GM21825 (cell line): Measurements from ENCODE around the gene JMJD4.
A peak's percentile ranks its signal among the peaks of the same experiment; 100 is the strongest.

Experiments used
- ATAC-seq: cut with Tn5 transposase; IDR thresholded peaks from one replicate; pipeline ENCODE4 v1.9.1; 2021; ENCODE audit warnings: mild to moderate bottlenecking, moderate library complexity; ENCODE audit not compliant: unreplicated experiment

Gene JMJD4, protein sequence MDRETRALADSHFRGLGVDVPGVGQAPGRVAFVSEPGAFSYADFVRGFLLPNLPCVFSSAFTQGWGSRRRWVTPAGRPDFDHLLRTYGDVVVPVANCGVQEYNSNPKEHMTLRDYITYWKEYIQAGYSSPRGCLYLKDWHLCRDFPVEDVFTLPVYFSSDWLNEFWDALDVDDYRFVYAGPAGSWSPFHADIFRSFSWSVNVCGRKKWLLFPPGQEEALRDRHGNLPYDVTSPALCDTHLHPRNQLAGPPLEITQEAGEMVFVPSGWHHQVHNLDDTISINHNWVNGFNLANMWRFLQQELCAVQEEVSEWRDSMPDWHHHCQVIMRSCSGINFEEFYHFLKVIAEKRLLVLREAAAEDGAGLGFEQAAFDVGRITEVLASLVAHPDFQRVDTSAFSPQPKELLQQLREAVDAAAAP

DNA sequence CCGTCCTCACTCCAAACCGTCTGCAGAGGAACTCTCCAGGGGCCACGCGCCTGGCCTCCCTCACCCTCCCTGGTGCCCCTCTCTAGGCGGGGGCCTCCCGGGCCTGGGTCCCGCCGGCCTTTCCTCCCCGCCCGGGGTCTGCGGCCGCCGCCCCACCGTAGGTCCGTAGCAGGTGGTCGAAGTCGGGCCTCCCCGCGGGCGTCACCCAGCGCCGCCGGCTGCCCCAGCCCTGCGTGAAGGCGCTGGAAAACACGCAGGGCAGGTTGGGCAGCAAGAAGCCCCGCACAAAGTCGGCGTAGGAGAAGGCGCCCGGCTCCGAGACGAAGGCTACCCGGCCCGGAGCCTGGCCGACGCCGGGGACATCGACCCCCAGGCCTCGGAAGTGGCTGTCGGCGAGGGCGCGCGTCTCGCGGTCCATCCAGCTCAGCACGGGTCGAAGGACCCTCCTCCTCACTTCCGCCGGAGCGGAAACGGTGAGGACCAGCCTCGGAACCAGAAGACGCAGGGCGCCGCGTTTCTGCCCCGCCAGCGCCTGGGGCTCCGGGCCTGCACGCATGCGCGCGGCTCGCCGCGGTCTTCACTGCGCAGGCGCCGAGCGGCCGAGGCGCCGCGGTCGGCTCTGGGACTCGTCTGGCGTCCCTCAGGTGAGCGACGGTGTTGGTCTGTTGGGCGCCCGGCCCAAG, at the start of gene JMJD4, which contains the start of gene SNAP47:
JMJD4 (minus strand) TSS at position 447 of the 683 bp plus-strand sequence; CDS start at position 418, 29 bp downstream.
SNAP47 (plus strand) TSS at position 580 of the 683 bp plus-strand sequence. CDS start 12,302 bp downstream, outside the sequence.
- peak; percentile 91 for ATAC-seq

DNA sequence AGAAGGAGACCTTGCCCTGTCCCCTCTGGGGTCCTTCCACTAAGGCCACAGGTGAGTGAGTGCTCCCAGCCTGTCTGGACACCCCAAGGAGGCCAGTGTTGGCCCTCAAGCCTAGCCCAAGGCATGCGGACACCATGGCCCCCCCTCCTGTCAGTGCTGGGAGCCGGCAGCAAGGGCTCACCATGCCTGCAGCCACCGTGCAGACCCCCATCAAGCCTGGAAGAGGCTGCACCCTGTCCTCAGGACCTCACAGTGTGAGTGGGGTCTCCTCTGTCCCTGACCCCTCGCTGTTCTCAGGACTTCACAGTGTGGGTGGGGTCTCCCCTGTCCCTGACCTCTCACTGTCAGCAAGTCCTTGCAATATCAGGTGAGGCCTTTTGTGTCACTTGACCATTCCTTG, 47.1 kb upstream of the JMJD4 start:
- no peak for ATAC-seq

DNA sequence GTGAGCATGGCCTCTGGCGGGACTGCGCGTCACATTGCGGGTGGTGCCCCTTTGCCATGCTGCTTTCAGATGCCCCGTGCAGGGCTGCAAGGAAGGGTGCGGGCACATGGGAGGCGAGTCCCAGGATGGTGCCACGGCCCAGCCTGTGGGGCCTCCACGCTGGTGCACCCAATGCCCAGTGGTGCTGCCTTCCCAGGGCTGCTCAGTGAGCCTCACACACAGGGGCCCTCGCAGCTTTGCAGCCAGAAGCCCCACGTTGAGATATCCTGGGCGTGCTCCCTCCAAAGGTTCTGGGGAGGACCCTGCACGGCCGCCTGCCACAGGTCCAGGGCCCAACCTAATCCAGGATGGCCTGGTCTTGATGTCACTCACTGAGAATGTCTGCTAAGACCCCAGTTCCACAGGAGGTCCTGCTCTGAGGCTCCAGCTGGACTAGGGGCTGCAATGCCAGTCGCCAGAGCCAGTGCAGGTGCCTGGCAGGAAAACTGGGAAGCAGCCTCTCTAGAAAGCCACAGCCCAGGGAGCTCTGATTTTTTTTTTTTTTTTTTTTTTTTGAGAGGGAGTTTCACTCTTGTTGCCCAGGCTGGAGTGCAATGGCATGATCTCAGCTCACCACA, 46.3 kb upstream of the JMJD4 start:
- ATAC-seq, result no peak

DNA sequence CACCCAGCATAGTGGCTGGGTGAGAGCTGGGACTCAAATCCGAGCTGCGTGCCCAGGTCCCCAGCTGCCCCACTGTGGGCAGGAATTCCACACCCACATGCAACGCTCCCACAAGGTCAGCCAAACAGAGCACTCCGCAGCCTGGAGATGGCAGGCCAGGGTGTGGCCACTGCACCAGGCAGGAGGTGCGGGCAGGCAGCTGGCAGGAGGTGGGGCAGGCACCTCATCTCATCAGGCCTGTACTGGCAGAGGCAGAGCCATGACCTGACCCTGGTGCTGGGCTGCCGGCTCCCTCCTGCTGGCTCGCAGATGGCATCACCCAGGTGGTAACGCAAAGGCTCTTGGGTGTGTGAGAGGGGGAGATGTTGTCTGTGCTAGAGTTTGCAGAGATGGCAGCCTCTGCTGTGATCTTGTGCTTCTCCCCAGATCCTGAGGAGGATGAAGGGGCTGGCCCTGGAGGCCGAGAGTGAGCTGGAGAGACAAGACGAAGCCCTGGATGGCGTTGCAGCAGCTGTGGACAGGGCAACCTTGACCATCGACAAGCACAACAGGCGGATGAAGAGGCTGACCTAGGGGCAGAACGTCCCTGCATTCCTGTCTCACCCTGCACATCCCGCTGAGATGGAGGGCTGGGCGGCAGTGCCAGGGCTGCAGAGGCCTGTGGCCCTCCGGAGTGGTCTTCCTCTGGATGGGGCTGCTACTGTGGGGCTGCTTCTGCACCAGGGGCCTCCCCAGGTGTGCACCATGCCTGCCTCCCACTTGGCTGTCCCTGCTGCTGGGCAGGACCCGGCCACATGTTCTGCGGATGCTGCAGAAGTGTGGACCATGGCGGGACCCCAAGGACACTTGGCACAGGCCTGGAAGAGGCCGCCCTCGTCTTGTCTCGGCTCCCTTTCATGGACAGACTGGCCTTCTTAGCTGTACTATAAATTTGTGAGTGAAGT, 45.3 kb upstream of the JMJD4 start:
- ATAC-seq, result no peak

DNA sequence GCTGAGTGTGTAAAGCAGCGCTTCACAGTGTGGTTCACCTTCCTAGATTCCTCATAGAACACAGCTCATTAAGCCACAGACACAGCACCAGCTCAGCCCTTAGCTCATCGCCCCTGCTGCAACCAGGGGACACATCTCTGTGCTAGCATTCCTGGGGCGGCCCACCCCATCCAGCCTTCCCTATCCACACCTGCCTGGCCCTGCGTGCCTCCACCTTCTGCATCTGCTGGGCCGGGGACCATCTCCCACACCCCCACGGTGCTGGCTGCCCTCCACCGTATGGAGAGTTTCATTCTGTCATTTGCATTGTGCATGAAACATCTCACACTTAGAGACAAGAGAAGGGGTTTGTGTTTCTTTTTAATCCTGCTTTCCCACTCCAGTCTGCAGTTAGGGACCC, 44.6 kb upstream of the JMJD4 start:
- no peak for ATAC-seq

DNA sequence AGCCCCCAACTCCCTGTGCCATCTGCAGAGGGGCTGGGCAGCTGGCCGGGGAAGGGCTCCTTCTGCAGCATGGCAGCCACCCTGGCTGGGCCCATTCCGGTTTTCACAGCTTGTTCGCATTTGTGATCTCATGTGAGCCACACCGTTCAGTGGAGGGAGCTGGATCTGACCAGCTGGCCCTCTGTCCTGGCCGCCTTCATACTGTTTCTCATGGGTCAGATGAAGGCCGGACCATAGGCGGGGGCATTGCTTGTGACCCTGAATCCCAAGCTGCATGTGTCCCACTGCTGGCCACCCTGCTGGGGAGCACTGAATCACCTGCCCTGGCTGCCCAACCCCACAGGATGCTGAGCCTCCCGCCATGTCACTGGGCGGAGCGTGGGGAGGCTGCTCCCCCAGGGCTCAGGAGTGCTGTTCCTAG, 43.9 kb upstream of the JMJD4 start:
- no peak for ATAC-seq

DNA sequence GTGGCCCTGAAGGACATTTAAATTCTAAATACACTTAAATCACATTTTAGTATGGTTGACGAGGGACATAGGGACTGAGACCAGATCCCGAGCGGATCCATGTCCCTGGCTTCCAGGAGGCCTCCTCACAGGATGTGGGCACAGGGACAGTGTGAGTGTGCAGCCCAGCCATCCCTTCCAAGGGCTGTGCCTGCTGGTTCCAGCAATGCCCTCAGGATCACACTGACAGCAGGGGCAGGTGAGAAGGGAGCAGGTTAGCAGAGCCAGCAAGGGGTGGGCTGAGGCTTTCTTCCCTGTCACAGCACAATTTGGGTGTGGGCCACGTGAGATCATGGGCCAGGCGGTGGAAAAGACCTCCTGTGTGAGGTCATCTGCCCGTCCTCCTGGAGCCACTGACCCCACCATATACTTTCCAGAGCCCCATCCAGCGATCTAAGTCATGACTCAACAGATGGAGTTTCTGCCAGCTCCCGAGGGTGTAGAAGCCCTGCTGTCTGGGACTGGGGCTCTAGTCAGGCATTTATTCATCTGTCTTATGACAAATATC, 43.4 kb upstream of the JMJD4 start:
- no peak for ATAC-seq

DNA sequence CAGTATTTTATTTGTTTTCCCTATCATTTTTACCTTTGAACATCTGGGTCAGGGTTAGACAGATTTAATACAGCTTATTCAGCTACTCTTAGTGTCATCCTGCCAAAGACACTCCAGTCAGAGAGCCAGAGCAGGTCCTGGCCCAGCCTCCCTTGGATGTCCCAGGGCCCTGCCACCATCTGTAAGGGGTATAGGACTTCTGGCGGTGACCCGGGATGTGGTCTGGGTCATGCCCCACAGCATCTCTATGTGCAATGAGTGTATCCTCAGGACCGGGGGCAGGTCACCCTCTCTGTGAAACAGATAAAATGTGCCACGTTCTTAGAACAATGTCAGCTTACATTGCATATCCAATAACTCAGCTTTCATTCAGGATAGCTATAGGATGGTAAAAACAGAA, 42.5 kb upstream of the JMJD4 start:
- no peak for ATAC-seq

DNA sequence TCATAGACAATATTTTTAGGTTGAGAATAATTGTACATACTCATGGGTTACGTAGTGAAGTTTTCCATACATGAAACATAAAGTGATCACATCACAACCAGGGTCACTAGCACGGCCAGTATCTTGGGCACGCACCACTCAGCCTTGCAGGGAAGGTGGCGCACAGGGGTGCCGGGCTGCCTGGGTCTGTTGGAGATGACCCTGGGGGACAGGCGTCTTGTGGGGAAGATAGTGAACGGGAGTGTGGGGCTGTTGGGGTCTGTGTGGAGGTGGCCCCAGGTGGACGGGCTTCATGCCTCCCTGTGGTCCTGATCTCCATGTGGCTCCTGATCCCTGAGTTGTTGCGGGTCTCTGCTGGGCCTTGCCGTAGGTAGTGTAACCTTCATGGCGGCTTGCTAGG, 42.1 kb upstream of the JMJD4 start:
- no peak for ATAC-seq

DNA sequence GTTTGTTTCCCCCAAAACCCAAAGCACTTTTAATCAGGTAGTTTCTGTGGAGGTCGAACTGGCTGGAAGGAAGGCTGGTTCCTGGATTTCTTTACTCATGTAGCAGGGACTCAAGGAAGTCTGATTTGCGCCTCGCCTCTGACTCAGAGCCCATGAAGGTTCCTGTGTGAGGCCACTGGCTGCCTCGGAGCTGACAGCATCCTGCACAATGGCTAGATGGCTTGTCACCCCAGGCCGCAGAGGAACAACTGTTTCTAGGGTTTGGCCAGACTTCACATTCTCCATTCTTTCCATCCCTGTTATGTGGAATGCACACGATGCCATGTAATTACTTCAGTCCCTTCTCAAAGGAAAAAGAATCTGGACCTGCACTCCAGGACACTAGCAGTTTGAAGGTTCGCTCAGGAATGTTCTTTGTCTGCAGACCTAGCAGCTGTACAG, 41.2 kb upstream of the JMJD4 start:
- no peak for ATAC-seq

DNA sequence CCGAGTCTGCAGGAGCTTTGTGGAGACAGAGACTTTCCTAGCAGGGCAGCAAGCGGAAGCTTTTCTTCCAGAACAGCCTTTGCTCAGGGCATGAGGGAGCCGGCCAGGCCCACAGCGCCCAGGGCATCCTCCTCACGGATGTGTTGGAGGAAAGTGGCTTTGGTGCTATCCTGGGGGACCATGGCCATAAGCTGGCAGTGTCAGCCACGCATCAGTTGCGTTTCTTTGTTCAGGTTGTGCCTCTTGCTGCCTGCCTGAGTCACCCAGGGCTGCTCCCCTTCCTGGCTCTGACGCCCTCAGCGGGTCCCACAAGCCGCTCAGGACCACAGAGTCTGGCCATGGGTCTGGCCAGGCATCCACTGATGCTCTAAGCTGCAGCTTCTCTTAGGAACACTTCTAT, 40.7 kb upstream of the JMJD4 start:
- ATAC-seq, result no peak

DNA sequence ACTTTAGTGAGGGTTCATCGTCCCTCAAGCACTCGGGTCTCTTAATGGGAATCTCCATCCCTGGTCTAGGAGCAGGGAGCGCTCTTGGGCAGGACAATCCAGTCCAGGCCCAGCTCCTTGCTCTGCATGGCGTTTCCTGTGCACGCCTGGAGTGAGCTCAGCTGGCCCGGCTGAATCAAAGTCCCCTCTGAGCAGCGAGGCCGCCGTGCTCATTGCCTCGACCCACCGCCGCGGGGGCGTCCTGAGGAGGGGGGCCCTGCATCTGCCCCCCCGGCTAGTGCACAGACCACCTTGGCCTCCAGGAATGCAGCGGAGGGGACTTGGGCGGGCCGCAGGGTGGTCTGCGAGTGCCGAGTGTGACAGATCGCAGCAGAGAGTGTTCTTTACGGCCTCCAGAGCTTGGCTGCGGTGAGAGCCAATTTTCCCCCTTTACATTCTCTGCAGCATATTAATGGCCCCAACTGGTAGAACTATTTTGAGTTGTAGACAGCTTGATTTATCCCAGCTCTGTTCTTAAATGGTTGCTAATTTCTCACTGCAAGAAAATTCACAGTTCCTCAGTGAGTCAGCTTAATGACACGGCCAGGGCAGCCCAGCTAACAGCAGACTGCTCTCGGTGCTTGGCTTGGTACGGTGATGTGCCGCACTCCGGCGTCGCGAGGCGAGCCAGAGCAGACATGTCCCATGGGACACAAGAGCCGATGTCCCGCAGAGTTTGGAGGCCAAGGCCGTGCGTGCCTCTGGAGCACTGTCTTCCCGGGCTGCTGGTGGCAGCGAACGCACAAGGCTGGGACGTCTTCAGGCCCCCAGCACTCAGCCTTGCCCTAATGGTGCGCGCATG, 39.9 kb upstream of the JMJD4 start:
- no peak for ATAC-seq

DNA sequence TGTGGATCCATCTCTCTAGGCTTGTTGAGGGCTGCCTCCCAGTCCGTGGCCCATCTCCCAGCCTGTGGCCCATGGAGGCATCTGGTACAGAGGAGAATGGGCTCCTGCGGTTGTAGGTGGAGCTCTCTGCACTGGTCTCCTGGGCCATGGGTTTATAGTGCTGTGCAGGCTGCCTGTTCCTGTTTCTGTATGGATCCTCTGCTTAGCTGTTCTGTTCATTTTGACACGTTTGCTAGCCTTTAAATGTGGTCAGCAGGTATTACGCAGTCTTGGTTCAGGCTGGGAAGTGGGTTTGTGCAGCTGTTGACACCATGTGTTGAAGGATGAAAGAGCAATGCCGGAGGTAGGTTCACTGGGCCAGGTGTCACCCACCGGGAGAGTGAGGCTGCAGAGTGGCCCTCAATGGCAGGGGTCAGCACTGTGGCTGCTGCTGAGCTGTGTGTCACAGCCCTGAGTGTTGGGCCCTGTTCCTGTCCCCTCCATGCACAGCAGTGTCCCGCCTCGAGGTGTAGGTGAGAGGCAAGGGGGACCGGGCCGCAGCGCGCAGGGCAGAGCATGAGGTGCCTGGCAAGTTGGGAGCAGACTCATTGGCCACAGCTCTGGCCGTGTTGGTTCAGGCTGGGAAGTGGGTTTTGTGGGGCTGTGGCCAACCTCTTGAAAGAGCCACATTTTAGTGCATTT, 39.1 kb upstream of the JMJD4 start:
- ATAC-seq, result no peak

DNA sequence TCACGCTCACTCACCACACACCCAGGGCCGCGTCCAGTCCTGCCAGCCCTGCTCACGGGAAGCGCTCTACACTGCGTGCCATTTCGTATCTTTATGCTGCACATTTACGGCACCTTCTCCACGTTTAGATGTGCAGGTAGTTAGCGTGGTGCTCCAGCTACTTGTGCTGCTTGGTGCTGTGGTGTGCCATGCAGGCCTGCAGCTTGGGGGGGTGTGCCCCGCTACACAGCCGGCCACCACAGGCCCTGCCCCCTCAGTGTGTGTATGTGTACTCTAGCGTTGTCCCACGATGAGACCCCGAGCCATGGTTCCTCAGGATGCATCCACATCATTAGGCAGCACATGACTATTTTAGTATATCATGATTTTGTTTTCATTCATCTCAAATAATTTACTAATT, 38.5 kb upstream of the JMJD4 start:
- no peak for ATAC-seq

DNA sequence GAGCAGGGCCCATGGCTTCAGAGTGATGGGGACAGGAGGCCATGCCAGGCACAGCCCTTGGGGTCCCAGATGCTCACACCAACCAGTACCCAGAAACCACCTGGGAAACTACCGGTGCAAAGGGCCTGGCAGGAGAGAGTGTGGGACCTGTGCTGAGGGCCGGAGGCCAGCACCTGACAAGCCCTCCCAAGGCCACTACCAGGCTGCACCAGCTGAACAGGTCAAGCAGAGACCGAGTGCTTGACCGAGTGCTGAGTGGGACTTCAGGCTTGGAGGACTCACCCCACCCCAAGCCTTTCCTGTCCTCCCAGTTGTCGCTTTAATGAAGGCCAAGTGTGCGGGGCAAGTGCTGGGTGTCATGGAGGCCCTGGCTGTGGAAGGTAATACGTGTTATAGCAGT, 36.7 kb upstream of the JMJD4 start:
- no peak for ATAC-seq

DNA sequence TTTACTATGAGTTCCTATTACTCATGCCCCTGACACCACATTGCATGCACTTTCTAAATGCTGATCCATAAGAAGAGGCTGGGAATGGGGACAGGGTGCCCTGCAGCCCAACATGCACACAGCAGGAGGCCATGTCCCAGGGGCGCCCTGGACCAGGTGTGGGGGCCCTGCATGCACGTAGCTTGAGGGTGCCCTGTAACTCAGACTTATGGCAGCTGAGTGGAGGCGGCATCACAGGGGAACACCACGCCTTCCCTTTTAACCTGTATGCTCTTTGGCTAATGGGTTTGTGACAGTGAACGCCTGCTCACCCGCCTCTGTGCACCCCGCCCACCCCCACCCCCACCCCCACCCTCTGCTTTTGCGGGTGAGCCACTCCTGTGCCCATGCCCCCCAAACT, 36.2 kb upstream of the JMJD4 start:
- ATAC-seq, result no peak

DNA sequence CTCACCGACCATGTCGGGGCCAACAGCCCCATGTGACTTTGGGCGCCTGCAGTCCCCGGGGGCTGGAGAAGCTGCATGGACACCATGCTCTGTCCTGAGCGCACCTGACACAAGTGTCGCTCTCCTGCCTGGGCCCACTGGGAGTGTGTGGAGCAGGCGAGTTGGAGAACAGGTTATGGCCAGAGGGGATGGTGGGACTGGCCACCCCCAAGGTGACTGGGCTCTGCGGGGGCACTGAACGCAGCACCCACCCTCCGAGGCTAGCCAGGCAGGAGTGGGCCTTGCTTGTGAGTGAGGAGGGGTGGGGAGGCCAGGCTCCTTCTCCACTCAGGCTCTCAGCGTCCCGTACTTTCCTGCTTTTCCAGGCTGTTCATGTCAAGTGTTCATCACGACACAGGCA, 35.7 kb upstream of the JMJD4 start:
- no peak for ATAC-seq

DNA sequence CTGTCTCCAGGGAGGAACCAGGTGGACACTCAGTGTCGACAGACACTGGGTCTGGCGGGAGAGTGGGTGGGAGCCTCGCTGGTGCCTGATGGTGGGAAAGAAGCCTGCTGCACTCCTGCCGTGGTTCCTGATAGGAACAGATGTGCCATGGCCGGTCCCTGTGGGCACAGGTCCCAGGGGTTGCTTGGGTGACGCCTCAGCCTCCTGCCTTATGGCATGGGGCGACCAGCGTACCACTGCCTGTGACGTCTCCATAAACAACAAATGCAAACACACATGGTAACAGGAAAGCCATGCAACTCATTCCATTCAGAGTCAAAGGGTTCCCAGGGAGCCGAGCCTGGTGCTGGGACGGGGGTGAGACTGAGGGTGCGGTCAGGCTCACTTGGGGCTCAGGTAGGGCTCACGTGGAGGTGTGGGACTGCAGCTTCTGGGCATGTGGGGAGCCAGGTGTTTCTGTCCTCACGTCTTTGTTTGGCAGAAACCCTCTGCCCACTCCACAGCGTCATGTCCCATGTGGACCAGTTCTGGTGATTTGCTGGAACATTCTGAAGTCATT, 34.9 kb upstream of the JMJD4 start:
- ATAC-seq, result no peak
